Bronchial epithelial cell (primary cell): ENCODE data around the gene STRBP. TPM values are rescaled to one million over a fixed set of nuclear protein-coding genes. Genes with fewer than 3 reads are reported as not detected.
"Not testable (repeated sequence)": the region's sequence is repeated elsewhere in the genome, so short reads cannot be mapped to it uniquely, and the experiment has no call there.

Source experiments
- DNase-seq: peaks from one replicate; pipeline ENCODE4 v3.0.0-alpha.2; 2010; ENCODE audit warnings: low read depth
- FAIRE-seq: peaks from 2 replicates; lab custom pipeline; 2011; peaks lifted over from hg19 to GRCh38; lab: Jason Lieb, UNC
- H3K27me3 ChIP-seq: 2 replicates; pipeline ENCODE4 v1.5.1; 2011; ENCODE audit warnings: low read length; ENCODE audit not compliant: control insufficient read depth, insufficient read depth
- H3K36me3 ChIP-seq: 2 replicates; pipeline ENCODE4 v1.5.1; 2011; ENCODE audit warnings: low read length; ENCODE audit not compliant: control insufficient read depth, insufficient read depth
- H3K4me3 ChIP-seq: 2 replicates; pipeline ENCODE4 v1.5.1; 2011; ENCODE audit warnings: mild to moderate bottlenecking, low read depth, low read length, control low read depth
- CTCF ChIP-seq: IDR thresholded peaks from 2 replicates; pipeline ENCODE4 v1.5.1; 2011; ENCODE audit warnings: mild to moderate bottlenecking, moderate library complexity, low read length, control low read depth, inconsistent platforms; ENCODE audit not compliant: insufficient read depth, severe bottlenecking
- total RNA-seq: library from RNA; depleted of rRNA; stranded (reverse); fragments of >200 nt; gene quantifications from 2 replicates; pipeline ENCODE4 v1.2.1, GENCODE V29; 2014

The STRBP gene
- total RNA-seq, 1 donor from 2014 or later: 15.0 TPM

- Histone ChIP-seq H3K36me3 (no peaks in the 10 kb centered on the region), H3K27me3 (peaks cover 5% of the 10 kb centered on the region), H3K4me3 (no peak overlapping the region)
- no peak for DNase-seq
- TF ChIP-seq CTCF: no peak
- FAIRE-seq: no peak
Measured at GRCh38 chr9:123302348-123303214, 34.2 kb upstream of the STRBP start.

- not testable (repeated sequence) for DNase-seq, H3K27me3 ChIP-seq, H3K36me3 ChIP-seq, FAIRE-seq, H3K4me3 ChIP-seq
Measured at GRCh38 chr9:123301936-123302335, 33.5 kb upstream of the STRBP start.

- H3K4me3 ChIP-seq: no peak overlapping the region
- peaks cover 5% of the 10 kb centered on the region for H3K27me3 ChIP-seq
- H3K36me3 ChIP-seq: no peaks in the 10 kb centered on the region
- no peak for DNase-seq
- no peak for FAIRE-seq
- TF ChIP-seq CTCF: no peak
Measured at GRCh38 chr9:123300554-123300953, 32.2 kb upstream of the STRBP start.

- TF ChIP-seq CTCF: no peak
- Histone ChIP-seq H3K4me3 (no peak overlapping the region), H3K36me3 (no peaks in the 10 kb centered on the region), H3K27me3 (peaks cover 5% of the 10 kb centered on the region)
- DNase-seq (no peak), FAIRE-seq (no peak)
Measured at GRCh38 chr9:123299558-123300126, 31.3 kb upstream of the STRBP start.

GRCh38 chr9:123296174-123296573 lies 27.8 kb upstream of the STRBP start:
- H3K4me3 ChIP-seq: no peak overlapping the region
- no peak for TF ChIP-seq CTCF
- DNase-seq: no peak
- H3K27me3 ChIP-seq: peaks cover 5% of the 10 kb centered on the region
- H3K36me3 ChIP-seq: no peaks in the 10 kb centered on the region
- FAIRE-seq: no peak

- H3K36me3 ChIP-seq: no peaks in the 10 kb centered on the region
- no peak for DNase-seq
- no peak overlapping the region for H3K4me3 ChIP-seq
- FAIRE-seq: no peak
- no peaks in the 10 kb centered on the region for H3K27me3 ChIP-seq
- no peak for TF ChIP-seq CTCF
Measured at GRCh38 chr9:123291736-123292135, 23.4 kb upstream of the STRBP start.
